ENCODE measurements around the gene IFNAR1.

DNA sequence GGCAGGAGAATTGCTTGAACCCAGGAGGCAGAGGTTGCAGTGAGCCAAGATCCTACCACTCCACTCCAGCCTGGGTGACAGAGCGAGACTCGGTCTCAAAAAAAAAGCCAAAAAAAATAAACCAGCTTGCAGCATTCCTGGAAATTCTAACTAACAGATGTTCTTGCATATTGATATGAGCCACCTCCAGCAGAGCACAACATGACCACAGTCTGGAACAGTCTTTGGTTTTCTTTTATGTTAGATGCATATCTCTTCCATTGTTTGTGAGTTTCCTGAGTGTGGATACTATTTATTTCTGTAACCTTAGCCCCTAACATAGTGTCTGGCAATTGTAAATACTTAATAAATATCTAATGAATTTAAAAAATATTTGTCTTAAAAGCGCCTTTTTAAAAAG is 23.9 kb downstream of the IFNAR1 start:
- TF ChIP-seq TAF1 (IDR thresholded peaks at IDR 0.05; ENCODE audit: borderline replicate concordance, low read depth, low read length) (no peak), POLR2A (IDR thresholded peaks at IDR 0.05; ENCODE audit: low read depth, low read length) (no peak), POLR2AphosphoS5 (IDR thresholded peaks at IDR 0.05; ENCODE audit: low read depth, low read length) (no peak)
